HG03460 (cell line): ENCODE results near the gene ZNF850.

Source experiments
- ATAC-seq: cut with Tn5 transposase; IDR thresholded peaks from one replicate; pipeline ENCODE4 v1.9.1; 2021; ENCODE audit not compliant: unreplicated experiment

ZNF850 gene

GRCh38 chr19:36707134-36707533 lies 65.5 kb downstream of the ZNF850 start:
- no peak for ATAC-seq

GRCh38 chr19:36688058-36688457 lies 84.5 kb downstream of the ZNF850 start:
- ATAC-seq, result no peak

GRCh38 chr19:36687214-36688056 lies 85.2 kb downstream of the ZNF850 start, which contains the start of gene ZNF567:
ZNF567 (plus strand) TSS chr19:36687612; CDS start chr19:36694868, 7,256 bp downstream.
- ATAC-seq, result peak; percentile 87

GRCh38 chr19:36686365-36687213 lies 86.0 kb downstream of the ZNF850 start:
- no peak for ATAC-seq

- ATAC-seq, result no peak
Observed at GRCh38 chr19:36685835-36686234, 86.8 kb downstream of the ZNF850 start.

- no peak for ATAC-seq
Observed at GRCh38 chr19:36679455-36679854, 93.2 kb downstream of the ZNF850 start.

- ATAC-seq, result no peak
Observed at GRCh38 chr19:36674201-36674600, 98.4 kb downstream of the ZNF850 start.

- no peak for ATAC-seq
Observed at GRCh38 chr19:36672368-36672767, 100.2 kb downstream of the ZNF850 start.

- ATAC-seq, result no peak
Observed at GRCh38 chr19:36668646-36669045, 104.0 kb downstream of the ZNF850 start.

- no peak for ATAC-seq
Observed at GRCh38 chr19:36665832-36666231, 106.8 kb downstream of the ZNF850 start.
